GF-D8 (cell line): Measurements from ENCODE around the gene SIX6.

Source experiments
- DNase-seq: peaks from one replicate; lab custom pipeline; 2025; lab: John Stamatoyannopoulos, UW

The SIX6 gene

DNA sequence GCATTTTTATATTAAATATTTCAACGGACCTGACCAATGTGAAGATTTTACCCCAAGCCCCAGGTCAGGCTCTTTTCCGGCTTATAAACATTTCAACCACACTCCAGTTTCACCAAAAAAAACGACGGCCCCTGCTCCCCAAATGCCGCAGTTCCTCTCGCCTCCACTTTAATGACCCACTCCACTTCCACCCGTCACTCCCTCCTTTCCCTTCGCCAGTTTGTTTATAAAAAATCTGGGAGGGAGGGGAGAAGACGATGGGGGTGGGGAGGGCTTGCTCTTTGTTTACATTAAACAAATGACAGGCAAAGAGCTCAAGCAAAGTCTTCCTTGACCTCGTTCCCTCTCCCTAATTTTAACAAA, 5.4 kb downstream of the SIX6 start:
- no peak for DNase-seq

DNA sequence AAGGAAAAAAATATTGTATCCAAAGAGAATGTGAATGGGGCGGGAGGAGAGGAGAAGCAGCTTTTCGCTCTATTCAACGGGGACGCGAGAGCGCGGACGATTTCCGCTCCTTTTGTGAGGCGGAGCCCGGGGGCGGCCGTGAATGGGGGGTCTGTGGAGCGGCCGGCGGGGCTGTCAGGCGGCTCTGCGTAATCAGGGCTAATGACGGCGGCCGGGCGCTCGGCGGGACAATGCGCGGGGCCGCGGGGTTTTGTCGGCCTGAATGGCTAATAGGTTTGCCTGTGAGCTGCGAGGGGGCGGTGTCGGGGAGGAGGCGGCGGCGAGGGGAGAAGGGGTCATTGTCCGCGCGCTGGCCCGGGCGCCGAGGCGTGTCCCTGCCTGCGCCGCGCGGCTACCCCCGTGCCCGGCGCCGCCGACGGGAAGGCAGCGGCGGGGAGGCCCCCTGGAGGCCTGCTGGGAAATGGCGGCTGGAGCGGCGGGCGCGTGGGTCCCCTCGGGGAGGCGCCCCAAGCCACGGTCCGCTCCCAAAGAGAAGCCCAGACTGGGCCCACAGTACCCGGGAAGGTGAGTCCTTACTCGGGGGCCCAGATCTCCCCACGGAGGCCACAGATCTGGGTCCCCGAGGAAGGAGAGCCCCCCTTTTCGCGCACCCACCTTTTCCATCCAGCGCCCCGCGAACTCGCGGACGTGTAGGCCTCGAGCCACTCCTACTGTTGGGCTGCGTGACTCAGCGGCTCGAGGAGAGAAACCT, 6.0 kb downstream of the SIX6 start:
- DNase-seq, result no peak

DNA sequence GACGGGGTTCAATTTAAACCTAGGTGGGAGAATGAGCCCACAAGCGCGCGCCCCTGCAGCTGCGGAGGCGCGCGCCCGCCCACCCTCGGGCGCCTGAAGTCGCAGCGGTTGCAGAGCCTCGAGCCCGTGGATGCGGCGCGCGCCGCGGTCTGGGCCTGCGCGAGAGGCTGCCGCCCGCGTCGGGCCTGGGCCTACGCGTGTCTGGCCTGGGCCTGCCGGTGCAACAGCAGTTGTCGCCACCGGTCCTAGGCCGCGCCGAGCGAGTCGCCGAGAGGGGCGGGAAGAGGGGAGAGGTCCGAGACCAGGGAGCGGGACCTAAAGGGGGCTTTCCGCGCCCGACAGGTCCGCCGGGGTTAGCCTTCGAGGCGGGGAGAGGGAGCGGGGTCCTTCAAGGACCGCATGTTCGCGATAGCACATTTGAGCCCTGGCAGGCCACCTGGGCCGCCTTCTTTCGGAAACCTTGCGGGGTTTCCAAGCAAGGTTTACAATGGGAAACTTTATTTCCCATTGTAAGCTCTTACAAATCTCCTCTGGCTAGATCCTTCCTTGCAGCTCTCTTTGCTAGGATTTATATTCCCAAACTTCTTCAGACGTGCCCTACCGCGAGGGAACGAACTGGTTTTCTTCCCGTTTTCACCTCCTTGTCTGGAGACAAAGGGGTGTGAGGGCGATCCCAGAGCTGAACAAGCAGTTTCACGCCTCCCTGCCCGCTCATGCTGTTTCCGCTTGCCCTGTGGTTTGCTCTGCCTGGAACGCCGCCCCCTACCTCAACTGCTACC, 6.8 kb downstream of the SIX6 start:
- no peak for DNase-seq

DNA sequence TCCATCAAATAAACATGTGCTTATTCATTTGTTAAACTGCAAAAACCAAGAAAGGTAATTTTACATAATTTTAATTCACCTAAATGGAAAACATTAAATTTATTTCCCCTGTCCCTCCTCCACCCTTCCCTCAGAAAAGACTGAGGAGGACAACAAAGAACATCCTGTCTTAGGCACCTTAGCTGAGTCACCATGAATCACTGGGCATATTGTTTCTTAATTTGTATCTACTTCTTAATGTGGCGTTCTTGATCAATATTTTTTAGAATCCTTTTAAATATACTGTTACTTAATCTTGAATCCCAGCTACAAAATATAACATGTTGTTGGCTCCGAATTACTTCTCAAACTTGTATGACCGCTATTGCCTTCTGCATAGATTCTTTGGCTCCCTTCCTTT, 23.5 kb downstream of the SIX6 start:
- no peak for DNase-seq

DNA sequence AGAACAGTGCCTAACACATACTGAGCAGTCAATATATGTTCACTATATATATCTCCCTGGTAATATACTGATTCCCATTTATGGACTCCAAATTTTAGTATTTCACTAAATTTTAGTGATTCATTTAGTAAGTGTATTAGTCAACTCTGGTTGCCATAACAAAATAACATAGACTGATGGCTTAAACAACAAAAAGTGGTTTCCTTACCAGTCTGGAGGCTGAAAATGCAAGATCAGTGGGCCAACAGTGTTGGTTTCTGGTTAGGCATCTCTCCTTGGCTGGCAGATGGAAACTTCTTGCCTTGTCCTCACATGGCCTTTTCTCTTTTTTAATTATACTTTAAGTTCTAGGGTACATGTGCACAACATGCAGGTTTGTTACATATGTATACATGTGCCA, 28.7 kb downstream of the SIX6 start:
- DNase-seq, result no peak

DNA sequence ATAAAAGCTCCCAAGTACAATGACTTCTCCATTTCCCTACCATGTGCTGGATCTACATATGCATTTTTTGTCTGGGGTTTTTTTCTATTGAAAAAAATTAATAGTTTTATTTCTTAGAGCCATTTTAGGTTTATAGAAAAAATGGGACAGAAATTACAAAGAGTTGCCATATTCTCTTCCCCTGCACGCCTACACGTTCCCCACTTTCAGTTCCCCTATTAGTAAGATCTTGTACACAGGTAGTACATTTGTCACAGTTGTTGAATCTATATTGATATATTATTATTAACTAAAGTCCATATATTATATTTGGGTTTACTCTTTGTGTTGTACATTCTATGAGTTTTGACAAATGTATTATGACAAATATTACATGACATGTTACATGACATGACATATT, 35.7 kb downstream of the SIX6 start:
- no peak for DNase-seq

DNA sequence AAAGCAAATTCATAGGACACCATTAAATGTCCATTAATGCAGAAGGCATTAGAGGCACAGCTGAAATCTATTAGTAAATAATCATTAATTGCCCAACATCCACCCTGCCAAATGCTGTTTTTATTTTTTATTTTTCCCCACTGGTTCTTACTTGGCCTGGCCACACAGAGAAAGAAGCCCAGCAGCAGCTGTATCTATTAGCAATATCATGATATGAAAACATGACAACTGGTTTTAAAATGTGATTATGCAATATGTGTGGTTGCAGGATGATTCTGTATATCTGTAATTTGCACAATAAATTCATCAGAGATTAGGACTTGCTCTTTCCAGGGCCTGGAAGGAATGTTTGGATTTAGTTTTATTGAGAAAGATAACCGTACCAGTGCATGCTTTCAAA, 44.9 kb downstream of the SIX6 start:
- DNase-seq, result no peak

DNA sequence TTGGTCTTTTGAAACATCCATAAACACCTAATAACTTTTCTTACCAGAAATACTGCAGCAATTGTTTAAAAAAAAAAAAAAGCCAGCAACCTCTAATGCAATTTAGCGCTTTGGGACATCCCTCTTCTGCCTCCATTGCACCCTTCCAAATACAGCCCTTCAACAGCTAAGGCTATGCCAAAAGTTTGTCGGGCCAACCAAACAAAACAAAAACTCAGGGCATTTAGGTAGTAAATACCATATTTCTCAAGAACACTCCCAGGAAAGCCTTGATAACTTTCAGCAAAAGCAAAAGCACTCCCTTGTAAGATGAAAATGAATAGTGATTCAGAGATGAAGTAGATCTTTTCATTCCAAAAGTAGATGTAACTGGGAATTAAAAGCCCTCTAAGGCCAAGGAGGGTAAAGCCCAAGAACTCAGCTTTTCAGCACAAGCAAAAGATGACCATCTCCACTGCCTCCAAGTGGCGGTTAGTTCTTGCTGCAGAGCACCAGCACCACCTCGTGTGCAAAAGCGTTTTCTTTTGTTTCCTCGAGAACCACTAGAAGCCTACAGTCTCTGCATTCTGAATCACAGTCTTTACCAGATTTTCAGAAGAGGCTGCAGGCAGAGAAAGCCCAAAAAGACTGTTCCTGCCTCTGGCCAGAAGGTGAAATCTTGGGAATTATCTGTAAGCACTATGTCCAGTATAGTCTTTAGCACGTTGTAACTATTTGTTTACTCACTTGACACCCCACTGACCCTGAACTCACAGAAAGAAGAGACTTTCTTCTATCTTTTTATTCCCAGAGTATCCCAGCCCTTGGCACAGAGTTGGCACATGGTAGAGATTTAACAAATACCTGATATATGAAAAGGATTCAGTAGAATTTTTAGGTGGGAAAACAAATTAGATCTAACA, 53.1 kb downstream of the SIX6 start:
- no peak for DNase-seq
